ENCODE results near the gene NTF3.

The NTF3 gene

DNA sequence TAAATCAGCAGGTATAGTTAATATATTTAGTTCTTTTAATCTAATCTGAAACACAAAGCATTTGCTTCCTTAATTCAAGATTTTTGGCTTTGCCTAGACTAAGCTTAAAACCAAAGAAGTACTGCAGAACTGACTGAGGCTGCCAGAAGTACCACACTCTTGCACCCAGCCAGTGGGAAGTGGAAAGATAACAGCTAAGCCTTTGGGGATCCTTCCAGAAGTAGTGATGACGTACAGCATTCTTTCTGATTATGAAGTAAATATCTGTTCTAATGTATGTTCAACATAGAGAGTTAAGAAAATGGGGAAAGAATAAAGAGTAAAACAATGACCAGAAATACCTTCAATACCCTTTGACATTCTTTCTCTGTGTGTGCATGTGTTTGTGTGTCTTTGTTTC is 19.3 kb downstream of the NTF3 start:
- no peak overlapping the region for H3K27ac ChIP-seq
- TF ChIP-seq, protein P1, sequence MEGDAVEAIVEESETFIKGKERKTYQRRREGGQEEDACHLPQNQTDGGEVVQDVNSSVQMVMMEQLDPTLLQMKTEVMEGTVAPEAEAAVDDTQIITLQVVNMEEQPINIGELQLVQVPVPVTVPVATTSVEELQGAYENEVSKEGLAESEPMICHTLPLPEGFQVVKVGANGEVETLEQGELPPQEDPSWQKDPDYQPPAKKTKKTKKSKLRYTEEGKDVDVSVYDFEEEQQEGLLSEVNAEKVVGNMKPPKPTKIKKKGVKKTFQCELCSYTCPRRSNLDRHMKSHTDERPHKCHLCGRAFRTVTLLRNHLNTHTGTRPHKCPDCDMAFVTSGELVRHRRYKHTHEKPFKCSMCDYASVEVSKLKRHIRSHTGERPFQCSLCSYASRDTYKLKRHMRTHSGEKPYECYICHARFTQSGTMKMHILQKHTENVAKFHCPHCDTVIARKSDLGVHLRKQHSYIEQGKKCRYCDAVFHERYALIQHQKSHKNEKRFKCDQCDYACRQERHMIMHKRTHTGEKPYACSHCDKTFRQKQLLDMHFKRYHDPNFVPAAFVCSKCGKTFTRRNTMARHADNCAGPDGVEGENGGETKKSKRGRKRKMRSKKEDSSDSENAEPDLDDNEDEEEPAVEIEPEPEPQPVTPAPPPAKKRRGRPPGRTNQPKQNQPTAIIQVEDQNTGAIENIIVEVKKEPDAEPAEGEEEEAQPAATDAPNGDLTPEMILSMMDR (IDR thresholded peaks at IDR 0.05) = no peak
- TF ChIP-seq ZFX (IDR thresholded peaks at IDR 0.05; ENCODE audit: borderline replicate concordance) = no peak

DNA sequence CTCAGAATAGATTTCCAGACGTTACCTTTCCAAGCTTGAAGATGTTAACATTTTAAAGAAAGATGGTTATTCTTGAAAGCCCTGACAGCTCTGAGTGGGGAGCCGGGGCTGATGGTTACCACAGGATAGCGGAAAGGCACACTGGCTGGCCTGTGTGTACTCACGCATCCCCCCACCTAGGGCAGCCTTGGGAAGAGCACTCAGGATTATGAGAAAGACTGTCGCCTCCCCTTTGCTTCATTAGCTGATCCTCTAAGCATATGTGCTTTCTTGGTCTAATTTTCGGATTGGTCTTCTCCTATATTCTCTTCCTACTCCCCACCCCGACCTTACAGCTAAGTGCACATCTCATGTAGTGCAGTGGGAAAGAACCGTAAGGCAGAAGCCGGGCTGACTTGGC is 20.7 kb downstream of the NTF3 start:
- TF ChIP-seq, protein P1 (IDR thresholded peaks at IDR 0.05) = no peak
- no peak for TF ChIP-seq ZFX (IDR thresholded peaks at IDR 0.05; ENCODE audit: borderline replicate concordance)
- no peak overlapping the region for H3K27ac ChIP-seq

DNA sequence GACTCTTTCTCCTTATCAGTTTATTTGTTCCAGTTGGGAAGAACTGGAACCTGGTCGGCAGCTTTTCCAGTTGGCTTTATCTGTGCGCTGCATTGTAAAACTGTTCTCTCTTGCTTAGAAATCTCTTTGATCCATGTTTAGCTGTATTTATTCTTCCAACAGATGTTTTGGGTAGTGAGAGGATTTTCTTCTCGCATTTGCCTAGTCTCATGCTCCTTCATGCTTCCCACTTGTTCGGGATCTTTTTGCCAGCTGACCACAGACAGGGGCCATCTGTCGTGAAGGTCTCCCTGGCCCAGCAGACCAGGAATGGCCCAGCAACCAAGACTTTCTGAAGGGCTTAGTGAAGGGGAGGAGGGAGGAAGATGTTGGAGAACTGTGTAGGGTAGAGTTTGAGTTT is 21.6 kb downstream of the NTF3 start:
- H3K27ac ChIP-seq = no peak overlapping the region

DNA sequence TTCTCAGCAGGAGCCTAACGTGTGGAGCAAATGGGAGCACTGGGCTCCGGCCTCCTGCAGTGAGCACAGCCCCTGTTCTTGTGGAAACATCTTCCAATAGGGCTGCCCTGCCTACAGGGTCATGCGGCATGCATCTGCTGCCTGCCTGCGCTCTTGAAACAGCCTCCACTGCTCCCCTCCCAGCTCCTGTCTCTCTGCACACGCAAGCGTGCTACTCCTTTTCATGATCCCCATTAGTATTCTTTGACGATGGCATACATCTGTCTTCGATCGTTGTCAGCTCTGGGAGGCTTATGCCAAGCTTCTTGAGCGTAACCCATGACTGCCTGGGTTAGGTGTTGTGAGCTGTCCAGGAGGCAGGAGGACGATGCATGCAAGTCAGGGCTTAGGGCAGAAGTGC is 23.1 kb downstream of the NTF3 start:
- H3K27ac ChIP-seq = no peak overlapping the region
- TF ChIP-seq, protein P1 (IDR thresholded peaks at IDR 0.05) = no peak
- no peak for TF ChIP-seq ZFX (IDR thresholded peaks at IDR 0.05; ENCODE audit: borderline replicate concordance)

More for the DNA sequence above, 21.6 kb downstream of the NTF3 start:
- no peak for TF ChIP-seq ZFX (IDR thresholded peaks at IDR 0.05; ENCODE audit: borderline replicate concordance)
- TF ChIP-seq, protein P1 (IDR thresholded peaks at IDR 0.05) = no peak

DNA sequence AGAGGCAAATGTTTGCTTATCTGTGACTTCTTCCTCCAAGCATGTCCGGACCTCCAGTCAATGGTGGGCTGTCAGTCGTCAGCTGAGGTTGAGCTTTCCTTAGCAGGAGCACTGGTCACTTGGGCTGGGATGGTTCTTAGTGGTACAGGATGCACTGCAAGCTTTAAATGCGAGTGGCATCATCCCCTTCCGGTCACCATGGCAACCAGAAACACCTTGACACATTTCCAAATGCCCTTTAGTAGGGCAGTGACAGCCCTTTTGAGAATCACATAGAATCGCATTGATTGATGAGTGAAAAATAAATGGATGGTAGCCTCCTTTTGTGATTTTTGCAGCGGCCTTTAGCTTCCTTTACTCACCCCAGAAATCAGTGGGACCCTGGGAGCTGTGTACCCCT is 24.1 kb downstream of the NTF3 start:
- TF ChIP-seq, protein P1 (IDR thresholded peaks at IDR 0.05) = no peak
- TF ChIP-seq ZFX (IDR thresholded peaks at IDR 0.05; ENCODE audit: borderline replicate concordance) = no peak
- no peak overlapping the region for H3K27ac ChIP-seq

DNA sequence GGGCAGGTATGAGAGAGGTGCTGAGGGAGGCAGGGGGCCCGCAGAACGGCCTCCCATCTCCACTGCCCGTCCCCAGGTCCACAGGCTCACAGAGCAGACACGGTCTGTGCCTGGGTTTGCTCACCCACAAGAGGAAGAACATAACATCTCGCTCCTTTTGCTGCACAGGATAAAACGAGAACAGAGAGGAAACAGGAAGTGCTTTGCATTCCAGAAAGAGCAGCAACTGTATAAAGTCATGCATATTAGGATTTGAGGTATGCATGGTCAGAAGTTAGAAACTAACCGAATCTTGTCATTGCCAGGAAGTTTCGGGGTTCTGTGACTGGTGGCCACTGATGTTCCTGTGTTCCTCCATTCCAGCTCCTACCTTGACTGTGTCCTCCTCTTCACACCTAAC is 25.0 kb downstream of the NTF3 start:
- H3K27ac ChIP-seq = no peak overlapping the region
- no peak for TF ChIP-seq ZFX (IDR thresholded peaks at IDR 0.05; ENCODE audit: borderline replicate concordance)
- TF ChIP-seq, protein P1 (IDR thresholded peaks at IDR 0.05) = no peak

DNA sequence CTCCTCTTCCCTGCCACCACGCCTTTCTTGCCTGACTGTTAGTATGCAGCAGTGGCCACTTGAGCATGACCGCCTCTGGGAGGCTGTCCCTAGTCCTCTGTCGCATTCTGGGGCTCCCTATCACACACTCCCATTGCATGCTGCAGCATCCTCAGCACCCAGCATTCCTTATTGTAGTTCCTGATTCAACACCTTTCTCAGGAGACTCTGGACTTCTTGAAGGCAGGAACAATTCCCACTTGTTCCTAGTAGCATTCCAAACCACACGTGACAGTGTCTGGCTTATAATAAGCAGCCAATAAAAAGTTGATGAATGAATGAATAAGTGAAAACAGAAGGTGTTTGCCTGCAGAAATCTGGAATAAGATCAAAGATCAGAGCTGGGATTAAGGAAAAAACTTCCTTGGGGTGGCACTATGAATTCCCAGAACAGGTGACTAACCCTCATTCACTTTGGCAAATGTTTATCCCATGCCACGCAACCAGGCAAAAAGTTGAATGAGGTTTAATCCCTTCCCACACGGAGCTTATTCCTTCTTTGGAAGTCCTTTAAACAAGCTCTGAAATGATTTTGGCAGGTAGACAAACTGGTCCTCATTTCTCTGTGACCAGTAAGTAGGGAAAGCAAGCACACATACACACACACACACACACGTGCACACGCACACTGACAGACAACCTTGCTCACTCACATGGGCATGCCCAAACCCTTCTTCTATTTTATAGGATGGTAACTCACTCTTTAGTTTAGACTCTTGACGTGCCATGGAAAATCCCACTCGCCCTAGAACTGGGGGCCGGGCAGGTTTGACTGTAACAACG is 26.5 kb downstream of the NTF3 start:
- TF ChIP-seq ZFX (IDR thresholded peaks at IDR 0.05; ENCODE audit: borderline replicate concordance) = no peak
- TF ChIP-seq, protein P1 (IDR thresholded peaks at IDR 0.05) = no peak
- no peak overlapping the region for H3K27ac ChIP-seq

Measured in 22Rv1 (cell line).